Common myeloid progenitor, CD34-positive (primary cell): Measurements from ENCODE around the gene IL12B.
"Not testable (repeated sequence)": the region's sequence is repeated elsewhere in the genome, so short reads cannot be mapped to it uniquely, and the experiment has no call there.

Experiments
- CTCF ChIA-PET: fragments of 350-600 bp; sonication (Branson Sonifier 250); formaldehyde crosslinking; loops from one replicate; lab custom pipeline; 2021; ENCODE audit warnings: antibody characterized with exemption; lab: Charles Lee
- POLR2A ChIA-PET: fragments of 350-600 bp; sonication (Branson Sonifier 250); formaldehyde crosslinking; loops from one replicate; lab custom pipeline; 2021; ENCODE audit warnings: antibody characterized with exemption; lab: Charles Lee
- DNase-seq, 3 donors: peaks; one replicate each; pipeline versions ENCODE4 v3.0.0 to v3.0.0-alpha.2; 2013
- H3K27ac ChIP-seq, 2 experiments: 1 replicate in 1 of 2; 2 replicates in 1 of 2; pipeline ENCODE4 v1.7.0; 2013; ENCODE audit warnings: inconsistent platforms in 2 of 2, low read length in 2 of 2, mild to moderate bottlenecking in 2 of 2, low read depth in 1 of 2, moderate library complexity in 1 of 2; ENCODE audit not compliant: severe bottlenecking in 2 of 2, insufficient read depth in 1 of 2, poor library complexity in 1 of 2
- H3K27me3 ChIP-seq, 5 experiments: replicated peaks in 2 of 5; 1 replicate in 3 of 5; 2 replicates in 2 of 5; pipeline versions ENCODE4 v1.6.1 to v1.7.0; 2013; ENCODE audit warnings: low read length in 4 of 5, mild to moderate bottlenecking in 2 of 5, moderate library complexity in 2 of 5, inconsistent platforms in 1 of 5; ENCODE audit not compliant: insufficient read depth in 5 of 5, control insufficient read depth in 4 of 5
- H3K36me3 ChIP-seq, 4 experiments: 1 replicate in 2 of 4; 2 replicates in 2 of 4; pipeline versions ENCODE4 v1.6.1 to v1.7.0; 2013; ENCODE audit warnings: low read length in 3 of 4, control low read depth in 1 of 4, mild to moderate bottlenecking in 1 of 4; ENCODE audit not compliant: control insufficient read depth in 4 of 4, insufficient read depth in 4 of 4
- H3K4me1 ChIP-seq, 4 experiments: 1 replicate in 3 of 4; 2 replicates in 1 of 4; pipeline versions ENCODE4 v1.6.1 to v1.7.1; 2013; ENCODE audit warnings: low read length in 3 of 4, mild to moderate bottlenecking in 3 of 4, control low read depth in 1 of 4, inconsistent platforms in 1 of 4, moderate library complexity in 1 of 4; ENCODE audit not compliant: control insufficient read depth in 4 of 4, insufficient read depth in 4 of 4; ENCODE audit errors: control extremely low read depth in 1 of 4
- H3K4me3 ChIP-seq, 7 experiments: 1 replicate in 4 of 7; 2 replicates in 3 of 7; pipeline versions ENCODE4 v1.5.1 to v1.7.0; 2013; ENCODE audit warnings: mild to moderate bottlenecking in 7 of 7, low read length in 6 of 7, moderate library complexity in 6 of 7, inconsistent platforms in 2 of 7, low read depth in 2 of 7, control low read depth in 1 of 7; ENCODE audit not compliant: insufficient read depth in 4 of 7, control insufficient read depth in 1 of 7; ENCODE audit errors: extremely low read depth in 1 of 7
- H3K9me3 ChIP-seq, 5 experiments: 1 replicate in 4 of 5; 2 replicates in 1 of 5; pipeline versions ENCODE4 v1.6.1 to v1.7.1; 2013; ENCODE audit warnings: low read length in 4 of 5, mild to moderate bottlenecking in 2 of 5, inconsistent platforms in 1 of 5, low read depth in 1 of 5, moderate library complexity in 1 of 5; ENCODE audit not compliant: control insufficient read depth in 4 of 5, insufficient read depth in 2 of 5; ENCODE audit errors: control extremely low read depth in 1 of 5
- WGBS: methylation state at CpG from one replicate; pipeline ENCODE4 v1.1.5; 2013; ENCODE audit not compliant: insufficient coverage; 5-methylcytosine and 5-hydroxymethylcytosine counted together

IL12B gene

GRCh38 chr5:159266764-159267163 lies 63.5 kb downstream of the IL12B start:
- DNase-seq, H3K4me3 ChIP-seq, H3K27me3 ChIP-seq, H3K27ac ChIP-seq: not testable (repeated sequence)
- peaks cover 0 to 16% (median 12%) of the 10 kb centered on the region in 4 experiments for H3K36me3 ChIP-seq
- 100% methylated on average over 1 of the region's 2 CpGs for WGBS
- ChIA-PET CTCF (interaction anchor here (1.0 to 1.3 kb wide), 2 partner anchors 9 to 19 kb away, joined by 3 read pairs; no protein-coding TSS in a partner anchor), POLR2A (interaction anchor here (0.6 kb wide), 1 partner anchor 657 kb away, joined by 3 read pairs; no protein-coding TSS in a partner anchor)
- peaks cover 8 to 22% (median 16%) of the 10 kb centered on the region in 4 experiments for H3K4me1 ChIP-seq
- peaks cover 0 to 11% (median 5%) of the 10 kb centered on the region in 5 experiments for H3K9me3 ChIP-seq
